GM18870 (cell line): ENCODE measurements around the gene CDK15.
A peak's percentile ranks its signal among the peaks of the same experiment; 100 is the strongest.
"Not testable (repeated sequence)": the region's sequence is repeated elsewhere in the genome, so short reads cannot be mapped to it uniquely, and the experiment has no call there.

Source experiments
- ATAC-seq: cut with Tn5 transposase; IDR thresholded peaks from one replicate; pipeline ENCODE4 v1.9.1; 2021; ENCODE audit warnings: moderate library complexity; ENCODE audit not compliant: unreplicated experiment

The CDK15 gene

DNA sequence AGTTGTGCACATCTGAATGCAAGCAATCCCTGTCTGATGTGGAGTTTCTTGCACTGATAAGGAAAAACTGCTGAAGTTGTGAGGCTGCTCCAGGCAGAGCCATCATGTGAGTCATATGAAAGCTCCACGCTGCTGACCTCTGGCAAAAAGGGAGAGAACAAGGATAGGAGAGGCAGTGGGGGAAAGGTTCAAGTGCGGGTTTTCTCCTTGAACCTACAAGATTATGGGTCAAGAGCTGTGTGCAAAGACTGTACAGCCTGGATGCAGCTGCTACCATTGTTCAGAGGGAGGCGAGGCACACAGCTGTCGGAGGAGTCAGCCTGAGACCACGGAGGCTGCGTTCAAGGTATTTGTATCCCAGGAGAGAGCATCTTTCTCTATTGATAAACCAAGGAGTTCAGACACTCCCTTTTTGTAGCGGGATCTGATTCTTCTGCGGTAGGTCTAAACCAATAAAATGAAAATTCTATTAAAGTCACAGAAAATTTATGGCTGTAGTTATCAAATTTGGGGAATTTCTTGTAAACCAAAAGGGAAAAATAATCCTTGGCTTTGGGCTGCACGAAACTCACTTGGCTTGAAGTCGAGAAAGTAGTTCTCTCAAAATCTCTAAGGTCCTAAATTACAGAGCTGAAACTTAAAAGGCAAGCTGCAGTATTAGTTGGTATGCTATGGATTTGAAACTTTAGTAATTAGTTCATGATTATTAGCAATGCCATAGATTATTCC lies at the start of gene CDK15:
Gene CDK15, plus strand, starts transcription at position 96 of the 729 bp plus-strand sequence. Its CDS starts 128 bp downstream, at position 224.
- ATAC-seq = no peak

DNA sequence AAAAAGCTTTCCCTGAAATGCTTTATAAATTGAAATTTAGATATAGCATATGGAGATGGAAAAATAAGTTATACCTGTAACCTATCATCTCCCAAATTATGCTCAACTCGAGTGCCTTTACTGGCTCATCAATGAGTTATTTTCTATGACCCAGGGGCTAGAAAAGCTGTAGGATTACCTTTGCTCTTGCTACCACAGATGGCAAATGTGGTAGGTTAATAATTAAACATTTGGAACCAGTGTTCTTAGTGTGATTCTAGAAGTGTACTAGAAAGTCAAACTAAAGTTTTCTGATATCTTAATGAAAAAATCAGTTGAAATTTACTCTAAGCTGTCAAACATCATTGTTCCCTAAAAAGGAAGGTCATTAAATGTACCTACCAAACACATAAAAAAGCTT lies 48.1 kb upstream of the CDK15 start:
- no peak for ATAC-seq

DNA sequence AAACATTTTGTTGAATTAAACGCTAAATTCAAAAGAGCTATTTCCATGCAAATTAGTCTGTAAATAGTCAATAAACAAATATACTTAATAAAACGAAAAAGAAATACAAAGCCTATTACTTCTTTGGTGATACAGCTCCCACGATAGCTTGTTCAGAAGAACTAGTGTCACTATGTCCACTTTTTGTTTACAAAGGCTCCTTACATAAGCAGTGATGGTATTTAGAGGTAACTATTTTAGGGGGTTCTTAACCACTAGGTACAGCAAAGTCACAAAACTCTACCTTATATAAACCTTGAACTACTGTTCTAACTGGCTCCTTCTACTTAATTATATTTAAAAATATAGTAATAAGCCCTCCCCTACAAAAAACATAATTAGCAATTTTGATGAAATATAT lies 47.5 kb upstream of the CDK15 start:
- no peak for ATAC-seq

DNA sequence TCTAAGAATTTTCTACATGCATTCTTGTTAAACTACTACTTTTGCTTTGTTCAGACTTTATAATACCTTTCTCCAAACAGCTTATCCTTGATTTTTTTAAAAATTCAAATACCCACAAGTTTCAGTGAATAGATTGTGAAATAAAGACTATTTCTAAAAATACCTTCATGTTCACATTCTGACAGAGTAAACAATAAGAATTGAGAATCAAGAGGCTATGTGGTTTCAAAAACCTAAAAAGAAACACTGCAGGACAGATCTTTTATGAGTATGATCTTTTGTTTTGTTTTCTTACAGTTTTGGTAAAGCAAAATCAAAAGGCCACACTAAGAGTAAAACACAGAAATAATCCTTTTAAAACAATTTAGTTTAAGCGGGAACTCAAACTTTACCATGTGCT lies 46.8 kb upstream of the CDK15 start:
- no peak for ATAC-seq

DNA sequence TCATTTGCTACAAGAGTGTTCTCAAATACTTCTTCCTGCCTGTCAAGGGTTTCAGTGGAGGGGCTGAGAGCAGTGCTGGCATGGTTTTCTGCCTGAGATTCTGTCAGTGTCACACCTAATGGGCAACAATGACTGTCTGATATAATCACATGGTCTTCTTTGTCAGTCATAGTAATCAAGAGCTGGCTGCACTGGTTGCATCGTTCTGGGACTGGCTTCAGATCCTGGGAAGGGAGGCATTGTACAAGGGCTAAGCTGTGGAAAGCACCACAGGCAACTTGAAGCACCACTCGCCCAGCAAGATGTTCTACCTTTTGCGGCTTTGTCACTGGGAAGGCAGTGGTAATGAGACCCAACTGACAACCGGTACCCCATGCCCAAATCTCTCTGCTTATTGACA lies 45.2 kb upstream of the CDK15 start:
- no peak for ATAC-seq

DNA sequence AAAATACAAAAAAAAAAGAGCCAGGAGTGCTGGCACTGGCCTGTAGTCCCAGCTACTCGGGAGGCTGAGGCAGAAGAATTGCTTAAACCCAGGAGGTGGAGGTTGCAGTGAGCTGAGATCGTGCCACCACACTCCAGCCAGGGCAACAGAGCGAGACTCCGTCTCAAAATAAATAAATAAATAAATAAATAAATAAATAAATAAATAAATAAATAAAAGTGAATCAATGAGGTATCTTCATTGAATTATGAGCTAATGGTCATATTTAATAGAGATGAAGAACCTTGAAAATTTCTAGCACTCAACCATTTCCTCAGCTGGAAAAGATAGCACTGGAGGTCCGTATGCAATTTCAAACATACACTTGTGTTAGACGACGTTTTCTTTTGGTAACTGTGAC lies 41.9 kb upstream of the CDK15 start:
- ATAC-seq = not testable (repeated sequence)

DNA sequence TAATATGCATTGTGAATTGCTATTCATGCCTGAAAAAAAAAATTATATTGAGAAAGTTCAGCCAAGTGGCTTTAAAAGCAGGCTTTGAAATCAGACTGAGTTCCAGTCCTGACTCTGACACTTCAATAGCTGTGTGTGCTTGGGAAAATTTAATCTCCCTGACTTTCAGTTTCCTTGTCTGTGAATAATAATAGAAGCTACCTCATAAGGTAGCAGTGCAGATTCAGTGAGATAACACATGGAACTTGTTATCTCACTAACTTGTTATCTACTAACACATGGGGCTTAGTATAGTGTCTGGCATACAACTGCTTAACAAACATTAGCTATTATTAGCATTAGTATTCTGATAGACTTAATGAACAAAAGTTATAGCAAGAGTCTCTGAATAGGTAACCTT lies 40.5 kb upstream of the CDK15 start:
- no peak for ATAC-seq

DNA sequence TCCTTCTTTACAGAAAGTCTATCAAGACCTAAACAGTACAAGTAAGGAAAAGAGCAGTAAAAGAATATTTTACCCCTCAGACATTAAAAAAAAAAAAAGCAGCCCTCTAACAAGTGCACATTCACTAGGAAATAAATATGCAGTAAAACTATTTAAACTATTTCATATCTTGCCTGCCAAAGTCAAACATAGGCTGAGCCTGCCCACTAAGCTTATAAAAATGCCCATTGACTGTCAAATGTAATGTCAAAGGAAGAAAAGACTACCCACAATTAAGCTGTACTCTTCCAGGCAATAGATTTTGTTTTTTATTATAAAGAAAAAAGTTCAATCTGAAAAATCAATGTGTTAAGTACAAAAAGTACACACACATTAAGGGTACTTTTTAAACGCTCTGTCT lies 37.4 kb upstream of the CDK15 start:
- no peak for ATAC-seq

DNA sequence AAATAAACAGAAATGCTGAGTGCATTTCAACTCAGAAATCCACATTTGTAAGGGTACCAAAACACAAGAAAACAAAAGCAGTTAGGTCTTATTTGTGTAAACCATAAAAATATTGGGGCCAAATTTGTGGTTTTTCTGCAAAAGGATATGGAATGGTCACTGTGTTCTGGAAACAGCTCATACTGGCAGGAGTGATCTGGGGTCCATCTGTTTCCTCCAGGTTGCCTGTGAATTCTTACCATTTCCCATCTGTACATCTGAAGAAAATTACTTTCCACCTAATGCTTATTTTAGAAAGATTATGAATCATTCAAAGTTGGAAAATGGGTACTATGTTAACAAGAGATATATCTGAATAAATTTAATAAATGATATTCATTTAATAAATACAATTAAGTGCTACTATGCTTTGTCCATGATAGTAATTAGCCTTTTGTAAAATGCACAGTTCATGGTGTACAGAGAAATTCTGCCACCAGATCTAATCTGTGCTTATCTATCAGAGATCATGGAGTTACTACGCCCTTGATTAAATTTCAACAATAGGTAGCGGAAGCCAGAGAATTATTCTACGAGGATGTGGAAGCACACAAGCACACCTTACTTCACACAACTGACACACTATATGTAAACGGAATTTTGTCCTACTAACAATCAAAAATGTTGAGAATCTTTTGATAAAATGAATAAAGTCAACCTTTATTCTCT lies 36.5 kb upstream of the CDK15 start:
- ATAC-seq = no peak

DNA sequence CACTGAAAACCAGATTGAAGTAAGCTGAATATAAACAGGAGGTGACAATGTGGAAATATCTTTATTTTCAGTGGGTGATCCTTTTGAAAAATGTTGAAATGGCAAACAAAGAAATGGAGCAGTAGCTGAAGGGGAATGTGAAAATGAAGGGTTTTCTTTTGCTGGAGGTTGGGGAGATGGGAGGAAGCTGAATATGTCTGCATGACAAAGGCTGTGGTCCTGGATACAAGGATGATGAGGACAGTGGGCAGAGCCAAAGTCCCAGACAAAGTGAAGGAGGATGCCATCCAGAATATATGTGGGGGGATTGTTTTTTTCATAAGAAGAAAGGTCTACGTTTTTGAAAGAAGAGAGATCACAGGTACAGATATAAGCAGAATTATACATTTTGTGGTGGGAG lies 32.3 kb upstream of the CDK15 start:
- no peak for ATAC-seq

DNA sequence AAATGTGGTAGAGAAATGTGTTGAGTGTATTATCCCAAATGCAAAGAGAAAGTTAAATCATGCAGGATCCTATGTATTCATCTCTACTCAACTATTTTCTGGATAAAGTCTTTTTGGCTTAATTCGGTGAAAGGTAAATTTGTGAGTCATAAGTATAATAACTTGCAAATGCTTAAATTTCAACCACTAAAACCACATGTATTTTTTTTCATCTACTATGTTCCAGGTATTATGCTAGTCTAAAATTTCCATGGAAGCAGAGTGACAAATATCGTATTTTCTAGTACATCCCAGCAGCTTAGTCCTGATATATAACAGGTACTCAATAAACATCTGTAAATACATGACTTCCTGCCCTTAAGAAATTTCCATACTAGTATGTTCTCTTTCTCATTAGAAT lies 31.8 kb upstream of the CDK15 start:
- ATAC-seq = no peak

DNA sequence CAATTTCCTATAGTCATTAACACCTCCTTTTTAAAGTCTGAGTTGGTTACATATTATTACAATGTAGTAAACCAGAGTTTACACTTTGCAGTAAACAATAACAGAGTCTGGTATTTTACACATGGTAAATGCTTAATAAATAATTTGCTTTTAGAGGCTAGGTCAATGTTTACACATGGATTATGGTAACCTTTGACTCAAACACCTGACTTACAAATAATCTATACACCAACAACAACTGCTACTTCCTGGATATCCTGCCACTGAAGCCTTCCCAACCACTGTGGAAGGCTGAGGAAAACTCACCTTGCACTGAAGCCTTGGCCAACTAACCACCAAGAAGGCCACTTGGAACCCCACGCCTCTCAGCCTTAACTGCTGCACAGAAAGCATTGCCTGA lies 31.0 kb upstream of the CDK15 start:
- no peak for ATAC-seq

DNA sequence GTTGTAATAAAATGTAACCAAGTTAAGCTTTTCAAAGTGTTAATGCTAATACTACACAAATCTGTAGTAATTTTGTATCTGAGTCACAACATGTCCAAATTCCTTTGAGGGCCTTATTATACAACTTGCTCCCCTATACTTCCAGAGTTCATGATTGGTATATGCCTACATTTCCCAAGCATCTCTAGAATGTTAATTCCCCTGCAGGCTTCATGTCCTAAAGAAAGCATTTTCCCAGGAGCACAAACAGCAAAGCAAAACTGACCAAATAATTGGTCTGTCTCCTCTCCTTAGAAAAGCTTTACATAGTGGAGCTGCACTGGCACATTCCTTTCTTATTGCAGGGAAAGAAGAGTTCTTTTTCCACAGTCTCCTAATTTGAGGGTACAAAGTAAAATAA lies 29.3 kb upstream of the CDK15 start:
- ATAC-seq = no peak

DNA sequence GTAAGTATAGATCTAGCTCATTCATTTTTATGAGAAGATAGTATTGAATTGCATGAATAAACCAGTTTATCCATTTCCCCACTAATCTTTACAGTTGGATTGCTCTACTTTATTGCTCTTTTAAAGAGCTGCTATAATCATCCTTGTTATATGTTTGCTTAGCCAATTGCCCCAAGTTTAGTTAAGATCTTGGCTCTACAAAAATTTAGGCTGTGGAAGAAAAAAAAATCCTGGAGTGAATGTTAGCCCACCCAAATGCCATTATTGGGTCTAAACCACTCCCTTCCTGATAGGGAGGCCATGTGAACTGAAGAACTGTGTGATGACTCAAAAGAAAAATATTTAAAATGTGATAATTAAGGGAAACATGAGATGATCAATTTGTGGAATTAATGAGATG lies 28.5 kb upstream of the CDK15 start:
- no peak for ATAC-seq

DNA sequence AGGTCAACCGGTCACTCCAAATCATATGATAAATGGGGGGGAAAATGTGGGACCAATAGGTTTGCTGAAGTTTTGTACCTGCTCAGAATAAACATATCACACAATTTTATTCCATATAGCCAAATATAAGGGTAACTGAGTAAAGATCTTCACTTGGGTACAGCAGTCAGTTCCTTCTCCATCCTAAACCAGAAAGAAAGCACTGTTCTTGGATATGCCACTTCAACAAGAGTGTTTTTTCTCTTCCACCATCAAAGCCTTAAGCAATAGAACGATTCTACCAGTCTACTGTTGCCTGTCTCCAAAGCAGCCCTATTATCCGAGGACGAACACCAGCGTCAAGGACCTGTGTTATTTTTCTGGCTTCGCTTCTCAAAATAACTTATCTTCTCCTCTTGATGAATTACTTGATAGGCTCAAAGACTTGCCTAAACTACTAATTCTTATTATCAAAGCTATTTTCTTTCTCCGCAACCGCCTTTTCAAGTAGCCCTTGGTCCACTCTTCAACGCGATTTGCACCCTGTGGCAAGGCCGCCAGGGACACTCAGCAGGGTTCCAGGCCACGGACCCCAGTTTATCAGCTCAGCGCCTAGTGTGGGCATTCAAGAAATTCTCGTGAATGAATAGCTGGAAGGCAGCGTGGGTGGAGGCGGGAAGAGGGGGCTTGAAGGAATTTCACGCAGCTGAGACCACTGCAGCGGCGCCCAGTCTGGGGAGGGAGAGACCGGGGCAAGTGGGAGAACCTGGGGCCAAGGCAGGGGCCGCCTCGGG lies 26.2 kb upstream of the CDK15 start:
- ATAC-seq = no peak

DNA sequence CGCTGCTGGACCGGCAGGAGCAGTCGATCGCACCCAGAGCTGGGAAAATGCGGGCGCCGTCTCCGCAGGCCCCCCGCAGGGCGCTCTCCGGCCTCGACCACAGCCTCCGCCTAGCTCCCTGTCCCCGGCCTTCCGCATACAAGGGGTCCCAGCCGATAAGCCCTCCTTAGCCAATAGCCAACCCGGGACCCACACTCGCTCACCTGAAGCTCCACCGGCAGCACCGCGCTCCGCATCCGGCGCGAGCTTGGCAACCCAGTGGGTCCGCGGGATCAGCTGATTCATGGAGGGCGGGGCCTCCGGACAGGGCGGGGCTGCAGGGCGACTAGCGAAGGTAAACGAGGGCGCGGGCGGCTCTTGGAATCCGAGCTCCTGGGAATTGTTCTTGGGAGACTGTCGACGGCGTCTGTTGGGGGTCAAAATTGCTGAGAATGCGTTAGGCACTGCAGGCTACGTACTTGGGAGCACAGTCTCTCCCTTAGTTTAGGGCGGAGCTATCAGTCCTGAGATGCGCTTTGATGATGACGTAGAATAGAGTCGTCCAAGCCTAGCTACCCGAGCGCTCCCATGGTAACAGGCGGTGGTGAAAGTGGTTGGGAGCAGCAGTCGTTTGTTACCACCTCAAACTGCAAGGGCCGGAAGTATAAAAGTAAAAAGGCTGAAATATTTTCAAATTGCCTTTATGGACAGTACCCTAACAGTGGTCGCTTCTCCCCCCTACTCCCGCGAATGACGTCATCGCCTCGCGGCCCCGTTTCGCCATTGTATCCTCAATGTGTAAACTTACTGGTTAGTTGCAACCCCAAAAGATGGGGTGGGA lies 25.5 kb upstream of the CDK15 start, which contains the start of gene ALS2:
Gene ALS2, minus strand, starts transcription at position 260 of the 820 bp plus-strand sequence. CDS start 12,048 bp downstream, outside the sequence.
- ATAC-seq = peak; percentile 85

DNA sequence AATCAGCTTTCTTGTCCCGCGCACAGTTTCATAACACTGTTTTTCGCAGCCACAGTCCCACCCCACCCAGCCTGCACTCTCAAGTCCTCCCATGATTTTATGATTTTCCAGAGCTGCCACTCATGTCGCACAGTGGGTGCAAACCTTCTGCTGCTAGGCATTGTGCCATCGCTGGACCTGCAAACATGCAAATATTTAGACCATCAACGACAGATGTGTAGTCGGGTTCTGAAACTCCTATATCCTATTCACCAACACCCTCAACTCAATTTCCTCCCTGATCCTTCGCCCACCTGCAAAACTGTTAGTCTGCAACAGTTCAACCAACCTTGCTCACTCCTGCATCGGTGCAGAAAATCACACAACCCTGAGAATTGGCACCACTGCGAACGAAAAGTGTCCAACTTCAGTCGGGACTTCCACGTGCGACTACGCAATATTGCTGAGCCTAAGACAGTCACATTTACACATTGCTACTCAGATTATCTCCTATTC lies 24.7 kb upstream of the CDK15 start:
- ATAC-seq = no peak

DNA sequence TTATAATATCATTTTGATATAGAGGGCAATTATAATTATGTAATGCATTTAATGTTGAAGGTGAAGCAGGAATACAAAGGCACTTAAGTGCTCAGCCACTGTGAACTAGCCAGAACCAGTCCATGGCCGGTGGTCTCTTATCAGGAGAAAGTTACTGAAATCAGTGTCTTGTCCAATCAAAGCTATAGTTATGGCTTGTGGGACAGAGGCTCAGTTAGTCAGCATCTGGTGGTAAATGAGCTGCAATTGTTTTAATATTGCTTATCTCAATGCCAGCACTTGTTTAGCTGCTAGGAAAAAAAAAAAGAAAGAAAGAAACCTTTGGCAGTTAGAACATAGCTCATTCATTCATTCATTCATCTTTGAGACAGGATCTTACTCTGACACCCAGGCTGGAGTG lies 21.8 kb upstream of the CDK15 start:
- no peak for ATAC-seq

DNA sequence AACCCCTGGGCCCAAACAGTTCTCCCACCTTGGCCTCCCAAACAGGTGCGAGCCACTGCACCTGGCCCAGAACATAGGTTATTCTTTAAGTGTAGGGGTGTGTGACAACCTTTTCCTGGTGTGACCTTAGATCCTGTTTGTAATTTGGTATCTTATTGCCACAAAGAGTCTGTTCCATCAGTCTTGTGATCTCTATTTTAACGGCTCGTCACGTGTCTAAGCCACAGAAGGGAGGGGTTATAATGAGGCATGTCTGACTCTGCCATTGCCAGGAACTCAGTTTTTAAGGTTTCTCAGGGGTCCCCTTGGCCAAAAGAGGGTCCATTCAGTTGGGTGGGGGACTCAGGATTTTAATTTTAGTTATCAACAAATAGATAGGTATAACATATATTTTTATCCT lies 21.2 kb upstream of the CDK15 start:
- ATAC-seq = no peak

DNA sequence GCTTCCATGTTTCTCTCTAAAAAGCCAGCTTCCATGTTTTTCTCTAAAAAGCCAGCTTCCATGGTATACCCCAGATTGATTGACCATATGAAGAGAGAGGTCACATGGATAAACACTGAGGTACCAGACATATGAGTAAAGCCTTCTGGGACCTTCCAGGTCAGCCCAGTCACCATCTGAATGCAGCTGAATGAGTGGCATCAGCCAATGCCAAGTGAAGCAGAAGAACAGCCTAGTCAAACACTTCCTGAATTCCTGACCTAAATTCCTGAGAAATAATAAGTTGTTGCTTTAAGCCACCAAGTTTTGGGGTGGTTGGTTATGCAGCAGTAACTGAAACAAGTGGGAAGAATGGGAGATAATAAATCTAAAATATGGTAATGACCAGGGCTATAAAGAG lies 19.9 kb upstream of the CDK15 start:
- no peak for ATAC-seq

DNA sequence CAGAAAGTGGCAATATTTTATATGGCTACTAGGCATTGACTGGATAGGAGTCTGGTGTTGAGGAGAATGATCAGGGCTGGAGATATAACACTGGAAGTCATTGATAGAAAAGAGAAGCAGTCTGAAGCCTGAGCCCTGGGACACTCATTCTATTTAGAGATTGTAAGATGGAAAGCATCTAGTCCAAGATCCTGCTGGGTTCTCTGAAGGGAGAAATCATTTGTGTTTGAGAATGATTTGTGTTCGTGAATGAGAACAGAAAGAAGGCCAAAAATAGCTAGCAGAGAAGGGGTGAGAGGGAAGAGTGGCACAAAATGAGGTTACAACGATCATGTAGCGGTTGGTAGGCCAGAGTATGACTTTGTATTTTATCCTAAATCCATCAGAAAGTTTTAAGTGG lies 18.0 kb upstream of the CDK15 start:
- ATAC-seq = no peak
